WTC11 (cell line): ENCODE measurements around the gene CTIF. TPM values are rescaled to one million over a fixed set of nuclear protein-coding genes. Genes with fewer than 3 reads are reported as not detected.

Experiments
- ATAC-seq: fragments of 200-7000 bp; cut with Tn5 transposase; 2 replicates; pipeline ENCODE4 v1.10.0; 2021; ENCODE audit warnings: mild to moderate bottlenecking, moderate library complexity
- CTCF ChIA-PET: fragments of 300-600 bp; sonication (Branson Sonifier 250); formaldehyde crosslinking; loops from one replicate; lab custom pipeline; 2021; ENCODE audit warnings: antibody characterized with exemption; lab: Charles Lee
- POLR2A ChIA-PET: fragments of 350-600 bp; sonication (Branson Sonifier 250); formaldehyde crosslinking; loops from one replicate; lab custom pipeline; 2021; ENCODE audit warnings: antibody characterized with exemption; lab: Charles Lee
- DNase-seq: peaks from one replicate; pipeline ENCODE4 v3.0.0; 2021; ENCODE audit warnings: low spot score
- H3K27ac Mint-ChIP-seq: 2 replicates; pipeline ENCODE4 v1.8.0; 2021; ENCODE audit warnings: mixed read lengths
- H3K27me3 Mint-ChIP-seq: 2 replicates; pipeline ENCODE4 v1.8.0; 2021; ENCODE audit warnings: low read depth, mild to moderate bottlenecking, moderate library complexity, mixed read lengths
- H3K36me3 Mint-ChIP-seq: 2 replicates; pipeline ENCODE4 v1.8.0; 2021; ENCODE audit warnings: mixed read lengths
- H3K4me1 Mint-ChIP-seq: 2 replicates; pipeline ENCODE4 v1.8.0; 2022; ENCODE audit warnings: mixed read lengths
- H3K4me3 Mint-ChIP-seq: 2 replicates; pipeline ENCODE4 v1.8.0; 2021; ENCODE audit warnings: mild to moderate bottlenecking, moderate library complexity, mixed read lengths
- H3K9me3 Mint-ChIP-seq: 2 replicates; pipeline ENCODE4 v1.8.0; 2021; ENCODE audit warnings: mixed read lengths
- ATF6 ChIP-seq: sonication (generic); formaldehyde crosslinking; IDR thresholded peaks from 2 replicates; pipeline ENCODE4 v1.8.1; 2023; ENCODE audit warnings: mild to moderate bottlenecking, missing genetic modification reagents
- CREB1 ChIP-seq: sonication (generic); formaldehyde crosslinking; IDR thresholded peaks from 2 replicates; pipeline ENCODE4 v1.8.0; 2023; ENCODE audit warnings: mild to moderate bottlenecking, missing genetic modification reagents
- E2F5 ChIP-seq: sonication (generic); formaldehyde crosslinking; IDR thresholded peaks from 2 replicates; pipeline ENCODE4 v1.8.1; 2022; ENCODE audit warnings: mild to moderate bottlenecking, moderate library complexity, missing genetic modification reagents
- EMX1 ChIP-seq: fragments of 250-450 bp; sonication (Bioruptor Pico); IDR thresholded peaks from 2 replicates; pipeline ENCODE4 v1.8.0; 2021; ENCODE audit warnings: mild to moderate bottlenecking
- ETV6 ChIP-seq: sonication (generic); formaldehyde crosslinking; IDR thresholded peaks from 2 replicates; pipeline ENCODE4 v1.8.1; 2022; ENCODE audit warnings: mild to moderate bottlenecking, missing genetic modification reagents
- FOXP1 ChIP-seq: sonication (generic); formaldehyde crosslinking; IDR thresholded peaks from 2 replicates; pipeline ENCODE4 v1.8.0; 2022; ENCODE audit warnings: missing genetic modification reagents, mild to moderate bottlenecking, moderate library complexity, borderline replicate concordance
- GABPB1 ChIP-seq: sonication (generic); formaldehyde crosslinking; IDR thresholded peaks from 2 replicates; pipeline ENCODE4 v1.8.1; 2023; ENCODE audit warnings: mild to moderate bottlenecking, missing genetic modification reagents
- GRHL2 ChIP-seq: fragments of 250-450 bp; sonication (Bioruptor Pico); IDR thresholded peaks from 2 replicates; pipeline ENCODE4 v1.8.0; 2022; ENCODE audit warnings: mild to moderate bottlenecking, moderate library complexity; ENCODE audit not compliant: insufficient replicate concordance, severe bottlenecking
- NR1H2 ChIP-seq: sonication (generic); formaldehyde crosslinking; IDR thresholded peaks from 2 replicates; pipeline ENCODE4 v1.9.0; 2021; ENCODE audit warnings: mild to moderate bottlenecking, moderate library complexity, missing genetic modification reagents
- PREB ChIP-seq: sonication (generic); formaldehyde crosslinking; IDR thresholded peaks from 2 replicates; pipeline ENCODE4 v1.8.1; 2022; ENCODE audit warnings: mild to moderate bottlenecking, missing genetic modification reagents, moderate library complexity, borderline replicate concordance
- RELA ChIP-seq: sonication (generic); formaldehyde crosslinking; IDR thresholded peaks from 2 replicates; pipeline ENCODE4 v1.8.1; 2022; ENCODE audit warnings: missing genetic modification reagents, mild to moderate bottlenecking, borderline replicate concordance
- ZNF232 ChIP-seq: sonication (generic); formaldehyde crosslinking; IDR thresholded peaks from 2 replicates; pipeline ENCODE4 v1.8.0; 2022; ENCODE audit warnings: mild to moderate bottlenecking, missing genetic modification reagents
- ZNF263 ChIP-seq: sonication (generic); formaldehyde crosslinking; IDR thresholded peaks from 2 replicates; pipeline ENCODE4 v1.8.1; 2022; ENCODE audit warnings: low read depth, mild to moderate bottlenecking, moderate library complexity, missing genetic modification reagents
- ZNF317 ChIP-seq: sonication (generic); formaldehyde crosslinking; IDR thresholded peaks from 2 replicates; pipeline ENCODE4 v1.8.1; 2023; ENCODE audit warnings: low read depth, mild to moderate bottlenecking, moderate library complexity, missing genetic modification reagents, borderline replicate concordance
- ZNF423 ChIP-seq: fragments of 250-450 bp; sonication (Bioruptor Pico); IDR thresholded peaks from 2 replicates; pipeline ENCODE4 v2.1.2; 2022; ENCODE audit warnings: mild to moderate bottlenecking, moderate library complexity
- total RNA-seq: library from RNA; stranded (reverse); gene quantifications from 3 replicates; pipeline ENCODE4 v1.2.3, GENCODE V29; 2021
- TF ChIP-seq, protein P1 (sequence below): sonication (generic); formaldehyde crosslinking; IDR thresholded peaks from 2 replicates; pipeline ENCODE4 v1.8.0; 2023; ENCODE audit warnings: missing genetic modification reagents, mild to moderate bottlenecking, borderline replicate concordance
- TF ChIP-seq, protein P2 (sequence below): sonication (generic); formaldehyde crosslinking; IDR thresholded peaks from 2 replicates; pipeline ENCODE4 v1.8.1; 2023; ENCODE audit warnings: mild to moderate bottlenecking, missing genetic modification reagents
- TF ChIP-seq, protein P3 (sequence below): fragments of 250-450 bp; sonication (Bioruptor Pico); IDR thresholded peaks from 2 replicates; pipeline ENCODE4 v1.9.0; 2021; ENCODE audit warnings: mild to moderate bottlenecking
- TF ChIP-seq, protein P4 (sequence below): sonication (generic); formaldehyde crosslinking; IDR thresholded peaks from 2 replicates; pipeline ENCODE4 v1.8.0; 2022; ENCODE audit warnings: missing genetic modification reagents

The CTIF gene
- total RNA-seq, 1 experiment from 2014 or later, result 28.5 TPM

DNA sequence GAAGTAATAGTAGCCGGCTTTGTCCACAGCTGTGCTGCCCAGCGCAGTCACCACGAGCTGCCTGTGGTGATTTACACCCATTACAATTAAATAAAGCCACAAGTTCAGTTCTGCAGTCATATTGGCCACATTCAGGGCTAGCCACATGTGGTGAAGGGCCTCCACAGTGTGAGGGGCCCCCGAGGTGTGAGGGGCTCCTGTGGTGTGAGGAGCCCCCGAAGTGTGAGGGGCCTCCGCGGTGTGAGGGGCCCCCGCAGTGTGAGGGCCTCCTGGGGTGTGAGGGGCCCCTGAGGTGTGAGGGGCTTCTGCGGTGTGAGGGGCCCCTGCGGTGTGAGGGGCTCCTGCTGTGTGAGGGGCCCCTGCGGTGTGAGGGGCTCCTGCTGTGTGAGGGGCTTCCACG lies 191.2 kb downstream of the CTIF start (continued):
- TF ChIP-seq, protein P1, sequence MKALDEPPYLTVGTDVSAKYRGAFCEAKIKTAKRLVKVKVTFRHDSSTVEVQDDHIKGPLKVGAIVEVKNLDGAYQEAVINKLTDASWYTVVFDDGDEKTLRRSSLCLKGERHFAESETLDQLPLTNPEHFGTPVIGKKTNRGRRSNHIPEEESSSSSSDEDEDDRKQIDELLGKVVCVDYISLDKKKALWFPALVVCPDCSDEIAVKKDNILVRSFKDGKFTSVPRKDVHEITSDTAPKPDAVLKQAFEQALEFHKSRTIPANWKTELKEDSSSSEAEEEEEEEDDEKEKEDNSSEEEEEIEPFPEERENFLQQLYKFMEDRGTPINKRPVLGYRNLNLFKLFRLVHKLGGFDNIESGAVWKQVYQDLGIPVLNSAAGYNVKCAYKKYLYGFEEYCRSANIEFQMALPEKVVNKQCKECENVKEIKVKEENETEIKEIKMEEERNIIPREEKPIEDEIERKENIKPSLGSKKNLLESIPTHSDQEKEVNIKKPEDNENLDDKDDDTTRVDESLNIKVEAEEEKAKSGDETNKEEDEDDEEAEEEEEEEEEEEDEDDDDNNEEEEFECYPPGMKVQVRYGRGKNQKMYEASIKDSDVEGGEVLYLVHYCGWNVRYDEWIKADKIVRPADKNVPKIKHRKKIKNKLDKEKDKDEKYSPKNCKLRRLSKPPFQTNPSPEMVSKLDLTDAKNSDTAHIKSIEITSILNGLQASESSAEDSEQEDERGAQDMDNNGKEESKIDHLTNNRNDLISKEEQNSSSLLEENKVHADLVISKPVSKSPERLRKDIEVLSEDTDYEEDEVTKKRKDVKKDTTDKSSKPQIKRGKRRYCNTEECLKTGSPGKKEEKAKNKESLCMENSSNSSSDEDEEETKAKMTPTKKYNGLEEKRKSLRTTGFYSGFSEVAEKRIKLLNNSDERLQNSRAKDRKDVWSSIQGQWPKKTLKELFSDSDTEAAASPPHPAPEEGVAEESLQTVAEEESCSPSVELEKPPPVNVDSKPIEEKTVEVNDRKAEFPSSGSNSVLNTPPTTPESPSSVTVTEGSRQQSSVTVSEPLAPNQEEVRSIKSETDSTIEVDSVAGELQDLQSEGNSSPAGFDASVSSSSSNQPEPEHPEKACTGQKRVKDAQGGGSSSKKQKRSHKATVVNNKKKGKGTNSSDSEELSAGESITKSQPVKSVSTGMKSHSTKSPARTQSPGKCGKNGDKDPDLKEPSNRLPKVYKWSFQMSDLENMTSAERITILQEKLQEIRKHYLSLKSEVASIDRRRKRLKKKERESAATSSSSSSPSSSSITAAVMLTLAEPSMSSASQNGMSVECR (CRISPR knock-in tag), result no peak
- TF ChIP-seq, protein P2, sequence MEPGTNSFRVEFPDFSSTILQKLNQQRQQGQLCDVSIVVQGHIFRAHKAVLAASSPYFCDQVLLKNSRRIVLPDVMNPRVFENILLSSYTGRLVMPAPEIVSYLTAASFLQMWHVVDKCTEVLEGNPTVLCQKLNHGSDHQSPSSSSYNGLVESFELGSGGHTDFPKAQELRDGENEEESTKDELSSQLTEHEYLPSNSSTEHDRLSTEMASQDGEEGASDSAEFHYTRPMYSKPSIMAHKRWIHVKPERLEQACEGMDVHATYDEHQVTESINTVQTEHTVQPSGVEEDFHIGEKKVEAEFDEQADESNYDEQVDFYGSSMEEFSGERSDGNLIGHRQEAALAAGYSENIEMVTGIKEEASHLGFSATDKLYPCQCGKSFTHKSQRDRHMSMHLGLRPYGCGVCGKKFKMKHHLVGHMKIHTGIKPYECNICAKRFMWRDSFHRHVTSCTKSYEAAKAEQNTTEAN (CRISPR knock-in tag), result no peak
- TF ChIP-seq PREB (CRISPR knock-in tag), result no peak
- no peak for TF ChIP-seq ZNF232 (CRISPR knock-in tag)
- TF ChIP-seq NR1H2 (CRISPR knock-in tag), result no peak
- TF ChIP-seq EMX1, result no peak

- no peaks in the 10 kb centered on the region for H3K27me3 Mint-ChIP-seq
- ChIA-PET POLR2A (no interaction called here), CTCF (no interaction called here)
- H3K9me3 Mint-ChIP-seq, result no peaks in the 10 kb centered on the region
- peaks cover 18% of the 10 kb centered on the region for H3K4me1 Mint-ChIP-seq
- no peak for ATAC-seq
- no peak overlapping the region for H3K4me3 Mint-ChIP-seq
- H3K27ac Mint-ChIP-seq, result no peak overlapping the region; the same call in 1 of the 2 replicates
- DNase-seq, result no peak
- no peaks in the 10 kb centered on the region for H3K36me3 Mint-ChIP-seq
- no peak for TF ChIP-seq ZNF263 (CRISPR knock-in tag)
- no peak for TF ChIP-seq RELA (CRISPR knock-in tag)
- no peak for TF ChIP-seq NR1H2 (CRISPR knock-in tag)
- TF ChIP-seq FOXP1 (CRISPR knock-in tag), result no peak
- no peak for TF ChIP-seq GRHL2
- no peak for TF ChIP-seq ETV6 (CRISPR knock-in tag)
- no peak for TF ChIP-seq ZNF423
- TF ChIP-seq ATF6, result no peak
- no peak for TF ChIP-seq E2F5 (CRISPR knock-in tag)
- no peak for TF ChIP-seq GABPB1 (CRISPR knock-in tag)
- no peak for TF ChIP-seq ZNF317 (CRISPR knock-in tag)
- TF ChIP-seq, protein P3, sequence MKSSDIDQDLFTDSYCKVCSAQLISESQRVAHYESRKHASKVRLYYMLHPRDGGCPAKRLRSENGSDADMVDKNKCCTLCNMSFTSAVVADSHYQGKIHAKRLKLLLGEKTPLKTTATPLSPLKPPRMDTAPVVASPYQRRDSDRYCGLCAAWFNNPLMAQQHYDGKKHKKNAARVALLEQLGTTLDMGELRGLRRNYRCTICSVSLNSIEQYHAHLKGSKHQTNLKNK (CRISPR knock-in tag), result no peak
- no peak for TF ChIP-seq PREB (CRISPR knock-in tag)
- TF ChIP-seq CREB1 (CRISPR knock-in tag), result no peak
- TF ChIP-seq, protein P4, sequence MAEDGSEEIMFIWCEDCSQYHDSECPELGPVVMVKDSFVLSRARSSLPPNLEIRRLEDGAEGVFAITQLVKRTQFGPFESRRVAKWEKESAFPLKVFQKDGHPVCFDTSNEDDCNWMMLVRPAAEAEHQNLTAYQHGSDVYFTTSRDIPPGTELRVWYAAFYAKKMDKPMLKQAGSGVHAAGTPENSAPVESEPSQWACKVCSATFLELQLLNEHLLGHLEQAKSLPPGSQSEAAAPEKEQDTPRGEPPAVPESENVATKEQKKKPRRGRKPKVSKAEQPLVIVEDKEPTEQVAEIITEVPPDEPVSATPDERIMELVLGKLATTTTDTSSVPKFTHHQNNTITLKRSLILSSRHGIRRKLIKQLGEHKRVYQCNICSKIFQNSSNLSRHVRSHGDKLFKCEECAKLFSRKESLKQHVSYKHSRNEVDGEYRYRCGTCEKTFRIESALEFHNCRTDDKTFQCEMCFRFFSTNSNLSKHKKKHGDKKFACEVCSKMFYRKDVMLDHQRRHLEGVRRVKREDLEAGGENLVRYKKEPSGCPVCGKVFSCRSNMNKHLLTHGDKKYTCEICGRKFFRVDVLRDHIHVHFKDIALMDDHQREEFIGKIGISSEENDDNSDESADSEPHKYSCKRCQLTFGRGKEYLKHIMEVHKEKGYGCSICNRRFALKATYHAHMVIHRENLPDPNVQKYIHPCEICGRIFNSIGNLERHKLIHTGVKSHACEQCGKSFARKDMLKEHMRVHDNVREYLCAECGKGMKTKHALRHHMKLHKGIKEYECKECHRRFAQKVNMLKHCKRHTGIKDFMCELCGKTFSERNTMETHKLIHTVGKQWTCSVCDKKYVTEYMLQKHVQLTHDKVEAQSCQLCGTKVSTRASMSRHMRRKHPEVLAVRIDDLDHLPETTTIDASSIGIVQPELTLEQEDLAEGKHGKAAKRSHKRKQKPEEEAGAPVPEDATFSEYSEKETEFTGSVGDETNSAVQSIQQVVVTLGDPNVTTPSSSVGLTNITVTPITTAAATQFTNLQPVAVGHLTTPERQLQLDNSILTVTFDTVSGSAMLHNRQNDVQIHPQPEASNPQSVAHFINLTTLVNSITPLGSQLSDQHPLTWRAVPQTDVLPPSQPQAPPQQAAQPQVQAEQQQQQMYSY (CRISPR knock-in tag), result no peak
Measured at GRCh38 chr18:48732767-48733424, 194.1 kb downstream of the CTIF start.
